ENCODE measurements around the gene CHI3L1.

CHI3L1 gene

GRCh38 chr1:203180611-203181330, 5.7 kb downstream of the CHI3L1 start:
- no peak for DNase-seq (ENCODE audit: low read depth)

- no peak for DNase-seq (ENCODE audit: low read depth)
Measured at GRCh38 chr1:203179667-203180005, 6.9 kb downstream of the CHI3L1 start.

GRCh38 chr1:203178821-203179666, 7.5 kb downstream of the CHI3L1 start:
- DNase-seq (ENCODE audit: low read depth) = no peak

GRCh38 chr1:203178083-203178482, 8.4 kb downstream of the CHI3L1 start:
- no peak for DNase-seq (ENCODE audit: low read depth)

- DNase-seq (ENCODE audit: low read depth) = no peak
Measured at GRCh38 chr1:203177470-203178039, 8.9 kb downstream of the CHI3L1 start.

GRCh38 chr1:203177036-203177405, 9.5 kb downstream of the CHI3L1 start:
- DNase-seq (ENCODE audit: low read depth) = no peak

GRCh38 chr1:203176273-203177035, 10.1 kb downstream of the CHI3L1 start:
- no peak for DNase-seq (ENCODE audit: low read depth)

- no peak for DNase-seq (ENCODE audit: low read depth)
Measured at GRCh38 chr1:203175827-203176241, 10.7 kb downstream of the CHI3L1 start.

GRCh38 chr1:203175237-203175826, 11.2 kb downstream of the CHI3L1 start, which contains the start of gene MYBPH:
TSS of gene MYBPH (minus strand) at chr1:203175826. CDS start at chr1:203175755, 71 bp downstream.
- no peak for DNase-seq (ENCODE audit: low read depth)

- DNase-seq (ENCODE audit: low read depth) = no peak
Measured at GRCh38 chr1:203174324-203174985, 12.0 kb downstream of the CHI3L1 start.

- DNase-seq (ENCODE audit: low read depth) = no peak
Measured at GRCh38 chr1:203173566-203173965, 12.9 kb downstream of the CHI3L1 start.

- DNase-seq (ENCODE audit: low read depth) = no peak
Measured at GRCh38 chr1:203173011-203173555, 13.4 kb downstream of the CHI3L1 start.

GRCh38 chr1:203172184-203173010, 14.1 kb downstream of the CHI3L1 start:
- no peak for DNase-seq (ENCODE audit: low read depth)

- no peak for DNase-seq (ENCODE audit: low read depth)
Measured at GRCh38 chr1:203171341-203172183, 14.9 kb downstream of the CHI3L1 start.

- no peak for DNase-seq (ENCODE audit: low read depth)
Measured at GRCh38 chr1:203170625-203171330, 15.7 kb downstream of the CHI3L1 start.

GRCh38 chr1:203169770-203170520, 16.6 kb downstream of the CHI3L1 start:
- DNase-seq (ENCODE audit: low read depth) = no peak

GRCh38 chr1:203168991-203169390, 17.5 kb downstream of the CHI3L1 start:
- no peak for DNase-seq (ENCODE audit: low read depth)
